Measurements from ENCODE around the gene RHD.
"Not testable (repeated sequence)": the region's sequence is repeated elsewhere in the genome, so short reads cannot be mapped to it uniquely, and the experiment has no call there.

Gene RHD

GRCh38 chr1:25272238-25272637 is at the start of gene RHD:
TSS of gene RHD (plus strand) at chr1:25272509. CDS start at chr1:25272548, 39 bp downstream.
- not testable (repeated sequence) for H3K4me1 Mint-ChIP-seq (ENCODE audit: low read depth); DNase-seq (ENCODE audit: low spot score); H3K9me3 Mint-ChIP-seq; H3K36me3 Mint-ChIP-seq (ENCODE audit: low read depth); H3K27ac Mint-ChIP-seq; H3K27me3 Mint-ChIP-seq (ENCODE audit: low read depth); H3K4me3 Mint-ChIP-seq

GRCh38 chr1:25222606-25223005 is 49.7 kb upstream of the RHD start:
- Mint-ChIP-seq H3K9me3 (no peaks in the 10 kb centered on the region), H3K4me3 (no peak overlapping the region), H3K4me1 (ENCODE audit: low read depth) (no peaks in the 10 kb centered on the region), H3K36me3 (ENCODE audit: low read depth) (peaks cover 35% of the 10 kb centered on the region), H3K27ac (no peak overlapping the region), H3K27me3 (ENCODE audit: low read depth) (no peaks in the 10 kb centered on the region)
- no peak for DNase-seq (ENCODE audit: low spot score)

GRCh38 chr1:25223471-25223870 is 48.8 kb upstream of the RHD start:
- Mint-ChIP-seq H3K9me3 (no peaks in the 10 kb centered on the region), H3K36me3 (ENCODE audit: low read depth) (peaks cover 38% of the 10 kb centered on the region), H3K27me3 (ENCODE audit: low read depth) (no peaks in the 10 kb centered on the region), H3K27ac (no peak overlapping the region), H3K4me1 (ENCODE audit: low read depth) (peaks cover 2% of the 10 kb centered on the region), H3K4me3 (no peak overlapping the region)
- DNase-seq (ENCODE audit: low spot score), result no peak

GRCh38 chr1:25232027-25232865 is 40.1 kb upstream of the RHD start, which contains the start of gene SYF2:
TSS of gene SYF2 (minus strand) at chr1:25232502. CDS start at chr1:25232467, 35 bp downstream.
- Mint-ChIP-seq H3K4me1 (ENCODE audit: low read depth) (peaks cover 17% of the 10 kb centered on the region), H3K36me3 (ENCODE audit: low read depth) (peaks cover 31% of the 10 kb centered on the region)
- peak; percentile 87 for DNase-seq (ENCODE audit: low spot score)

GRCh38 chr1:25232866-25233784 is 39.2 kb upstream of the RHD start:
- Mint-ChIP-seq H3K4me1 (ENCODE audit: low read depth) (peaks cover 20% of the 10 kb centered on the region), H3K4me3 (no peak overlapping the region), H3K9me3 (no peaks in the 10 kb centered on the region), H3K27me3 (ENCODE audit: low read depth) (no peaks in the 10 kb centered on the region), H3K27ac (no peak overlapping the region), H3K36me3 (ENCODE audit: low read depth) (peaks cover 26% of the 10 kb centered on the region)
- DNase-seq (ENCODE audit: low spot score), result peak; percentile 71

More at GRCh38 chr1:25232027-25232865, 40.1 kb upstream of the RHD start, which contains the start of gene SYF2:
- Mint-ChIP-seq H3K4me3 (no peak within 1 kb of the TSS), H3K27ac (no peak within 1 kb of the TSS), H3K9me3 (no peaks in the 10 kb centered on the region), H3K27me3 (ENCODE audit: low read depth) (no peaks in the 10 kb centered on the region)

- not testable (repeated sequence) for H3K9me3 Mint-ChIP-seq; DNase-seq (ENCODE audit: low spot score); H3K4me3 Mint-ChIP-seq; H3K27ac Mint-ChIP-seq; H3K27me3 Mint-ChIP-seq (ENCODE audit: low read depth)
- Mint-ChIP-seq H3K4me1 (ENCODE audit: low read depth) (peaks cover 25% of the 10 kb centered on the region), H3K36me3 (ENCODE audit: low read depth) (peaks cover 23% of the 10 kb centered on the region)
Observed at GRCh38 chr1:25235411-25235810, 36.9 kb upstream of the RHD start.

GRCh38 chr1:25236261-25236660 is 36.0 kb upstream of the RHD start:
- H3K4me3 Mint-ChIP-seq; H3K9me3 Mint-ChIP-seq; H3K27me3 Mint-ChIP-seq (ENCODE audit: low read depth); DNase-seq (ENCODE audit: low spot score); H3K27ac Mint-ChIP-seq: not testable (repeated sequence)
- peaks cover 25% of the 10 kb centered on the region for H3K36me3 Mint-ChIP-seq (ENCODE audit: low read depth)
- peaks cover 26% of the 10 kb centered on the region for H3K4me1 Mint-ChIP-seq (ENCODE audit: low read depth)

- no peak for DNase-seq (ENCODE audit: low spot score)
- no peaks in the 10 kb centered on the region for H3K27me3 Mint-ChIP-seq (ENCODE audit: low read depth)
- no peaks in the 10 kb centered on the region for H3K9me3 Mint-ChIP-seq
- H3K27ac Mint-ChIP-seq, result peak overlapping the region; percentile 31
- H3K4me1 Mint-ChIP-seq (ENCODE audit: low read depth), result peaks cover 30% of the 10 kb centered on the region
- H3K4me3 Mint-ChIP-seq, result no peak overlapping the region
- peaks cover 34% of the 10 kb centered on the region for H3K36me3 Mint-ChIP-seq (ENCODE audit: low read depth)
Observed at GRCh38 chr1:25238046-25238445, 34.3 kb upstream of the RHD start.

GRCh38 chr1:25239681-25240541 is 32.4 kb upstream of the RHD start:
- peak; percentile 90 for DNase-seq (ENCODE audit: low spot score)
- Mint-ChIP-seq H3K27ac (peak overlapping the region; percentile 91), H3K27me3 (ENCODE audit: low read depth) (no peaks in the 10 kb centered on the region), H3K9me3 (no peaks in the 10 kb centered on the region), H3K4me1 (ENCODE audit: low read depth) (peaks cover 40% of the 10 kb centered on the region), H3K36me3 (ENCODE audit: low read depth) (peaks cover 48% of the 10 kb centered on the region), H3K4me3 (peak overlapping the region; percentile 83)

GRCh38 chr1:25243907-25244306 is 28.4 kb upstream of the RHD start:
- Mint-ChIP-seq H3K36me3 (ENCODE audit: low read depth) (peaks cover 72% of the 10 kb centered on the region), H3K4me3 (peak overlapping the region; percentile 24), H3K4me1 (ENCODE audit: low read depth) (peaks cover 51% of the 10 kb centered on the region), H3K27ac (no peak overlapping the region), H3K27me3 (ENCODE audit: low read depth) (peaks cover 3% of the 10 kb centered on the region), H3K9me3 (no peaks in the 10 kb centered on the region)
- DNase-seq (ENCODE audit: low spot score), result no peak

- H3K4me3 Mint-ChIP-seq, result peak overlapping the region; percentile 89
- H3K27ac Mint-ChIP-seq, result no peak overlapping the region
- H3K4me1 Mint-ChIP-seq (ENCODE audit: low read depth), result peaks cover 41% of the 10 kb centered on the region
- no peaks in the 10 kb centered on the region for H3K9me3 Mint-ChIP-seq
- peaks cover 66% of the 10 kb centered on the region for H3K36me3 Mint-ChIP-seq (ENCODE audit: low read depth)
- H3K27me3 Mint-ChIP-seq (ENCODE audit: low read depth), result peaks cover 3% of the 10 kb centered on the region
- DNase-seq (ENCODE audit: low spot score), result no peak
Observed at GRCh38 chr1:25245393-25245792, 26.9 kb upstream of the RHD start.

- peak overlapping the region; percentile 99 for H3K27ac Mint-ChIP-seq
- H3K4me3 Mint-ChIP-seq, result peak overlapping the region; percentile 89
- peaks cover 60% of the 10 kb centered on the region for H3K36me3 Mint-ChIP-seq (ENCODE audit: low read depth)
- no peaks in the 10 kb centered on the region for H3K9me3 Mint-ChIP-seq
- DNase-seq (ENCODE audit: low spot score), result no peak
- H3K27me3 Mint-ChIP-seq (ENCODE audit: low read depth), result peaks cover 3% of the 10 kb centered on the region
- peaks cover 36% of the 10 kb centered on the region for H3K4me1 Mint-ChIP-seq (ENCODE audit: low read depth)
Observed at GRCh38 chr1:25245809-25246599, 26.3 kb upstream of the RHD start.

Data from T-helper 2 cell treated with Interferon-gamma antibody and Interleukin-4, amounts not matched to agents 5 μg/mL and 100 μg/mL, for 36 hours (primary cell).